Ovary (tissue), 3 donors: ENCODE results near the gene HHAT.

Experiments
- CTCF ChIP-seq, 3 donors: fragments of 450-650 bp in 2 of 3; fragments of 200-600 bp in 1 of 3; IDR thresholded peaks; one replicate each; pipeline versions ENCODE4 v1.5.1 to v1.8.0; 2016 to 2022; ENCODE audit warnings: antibody characterized with exemption in 3 of 3, mild to moderate bottlenecking in 1 of 3
- EP300 ChIP-seq: sonication (generic); formaldehyde crosslinking; IDR thresholded peaks from one replicate; pipeline ENCODE4 v1.6.1; 2017; ENCODE audit warnings: antibody characterized with exemption
- POLR2A ChIP-seq: fragments of 450-650 bp; IDR thresholded peaks from one replicate; pipeline ENCODE4 v1.6.1; 2017; ENCODE audit warnings: antibody characterized with exemption, mild to moderate bottlenecking, moderate library complexity
- donor health status: DM: no; HTN: no; CAD: no.

- TF ChIP-seq CTCF (IDR thresholded peaks at IDR 0.05) (no peak), EP300 (no peak), POLR2A (no peak)
Observed at GRCh38 chr1:210440081-210440480, 111.4 kb downstream of the HHAT start.
